Head of caudate nucleus (tissue), 42 donors: ENCODE measurements around the gene RNF115.
"Not testable (repeated sequence)": the region's sequence is repeated elsewhere in the genome, so short reads cannot be mapped to it uniquely, and the experiment has no call there.

Experiments
- DNase-seq, 42 donors: peaks; one replicate each; pipeline versions ENCODE4 v3.0.0 to v3.0.0-alpha.2; 2020 to 2021; ENCODE audit warnings: mixed read lengths in 7 of 42
- intact Hi-C: fragments of 100-400 bp; cut with DNase I; formaldehyde crosslinking; loops from one replicate; pipeline ENCODE4 v1.15.0; 2022

RNF115 gene

GRCh38 chr1:145830810-145831209, 6.9 kb upstream of the RNF115 start:
- DNase-seq, intact Hi-C loops: not testable (repeated sequence)

DNA sequence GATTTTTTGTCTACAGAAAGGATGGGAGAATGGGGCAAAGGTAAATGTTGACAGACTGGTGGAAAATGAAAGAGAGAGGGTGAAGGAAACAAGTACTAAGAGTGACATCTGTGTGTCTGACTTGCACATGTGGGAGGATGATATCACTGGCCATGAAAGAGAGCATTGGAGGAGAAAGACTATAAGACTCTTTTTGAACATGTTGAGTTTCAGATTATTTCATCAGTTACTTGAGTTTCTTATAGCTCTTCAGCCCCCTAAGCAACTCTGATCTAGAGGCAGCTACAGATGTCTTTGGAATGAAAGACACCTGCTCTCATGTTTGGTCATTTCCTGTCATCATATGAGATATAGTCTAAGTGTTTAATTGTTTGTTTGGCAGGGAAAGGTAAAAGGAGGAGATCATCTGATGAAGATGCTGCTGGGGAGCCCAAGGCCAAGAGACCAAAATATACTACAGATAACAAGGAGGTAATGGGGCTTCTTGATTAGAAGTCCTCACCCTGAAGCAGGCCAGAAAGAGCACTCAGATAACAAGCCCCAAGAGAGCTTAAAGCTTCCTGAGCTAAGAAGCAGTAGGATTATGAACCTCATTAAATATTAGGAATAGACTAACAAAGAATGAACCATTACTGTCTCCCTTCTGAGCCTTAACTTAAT, 4.6 kb upstream of the RNF115 start:
- DNase-seq, result no peak
- intact Hi-C loops, result no loop called here

DNA sequence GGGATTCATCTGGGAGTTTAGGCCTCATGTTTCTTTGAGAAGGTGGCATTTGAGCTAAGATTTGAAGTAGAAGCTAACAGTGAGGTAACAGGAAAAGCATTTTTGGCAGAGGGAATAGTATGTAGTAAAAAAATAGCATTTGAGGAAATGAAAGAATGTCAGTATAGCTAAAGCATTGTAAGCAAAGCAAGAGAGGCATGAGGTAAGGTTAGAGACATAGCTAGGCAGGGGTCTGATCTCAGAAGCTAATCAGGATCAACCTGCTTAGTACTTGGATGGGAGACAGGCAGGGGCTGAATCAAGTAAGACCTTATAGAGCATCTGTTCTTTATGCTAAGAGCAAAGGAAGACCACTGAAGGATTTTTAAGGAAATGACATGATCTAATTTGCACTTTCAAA, 4.1 kb upstream of the RNF115 start:
- no peak for DNase-seq
- intact Hi-C loops, result no loop called here

GRCh38 chr1:145826030-145826429, 2.1 kb upstream of the RNF115 start:
- DNase-seq, result no peak
- intact Hi-C loops, result no loop called here

GRCh38 chr1:145824499-145824842, 576 bp upstream of the RNF115 start:
- intact Hi-C loops, result no loop called here

DNA sequence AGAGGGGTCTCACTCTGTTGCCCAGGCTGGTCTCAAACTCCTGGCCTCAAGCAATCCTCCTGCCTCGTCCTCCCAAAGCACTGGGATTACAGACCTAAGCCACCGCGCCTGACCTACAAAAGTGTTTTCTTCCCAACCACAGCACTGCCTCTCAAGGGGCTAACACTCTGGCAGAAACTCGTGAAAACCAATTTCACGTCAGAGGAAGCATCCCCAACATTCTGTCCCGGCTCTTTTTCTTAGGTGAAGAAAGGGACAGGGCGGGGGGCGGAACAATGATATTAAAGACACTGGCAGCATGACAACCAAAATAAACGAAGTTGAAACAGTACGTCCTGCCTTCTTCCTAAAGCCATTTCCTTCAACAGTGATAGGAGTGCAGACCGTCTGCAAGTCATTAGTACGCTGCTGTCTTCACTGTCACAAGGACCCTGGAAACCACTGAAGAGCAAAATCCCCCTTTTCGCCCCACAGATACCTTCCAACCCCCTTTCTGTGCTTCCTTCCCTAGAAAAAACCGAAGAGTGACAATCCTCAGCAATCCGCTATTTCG, 1.0 kb downstream of the RNF115 start:
- DNase-seq, intact Hi-C loops: not testable (repeated sequence)

More at GRCh38 chr1:145824499-145824842, 576 bp upstream of the RNF115 start:
- no peak for DNase-seq

DNA sequence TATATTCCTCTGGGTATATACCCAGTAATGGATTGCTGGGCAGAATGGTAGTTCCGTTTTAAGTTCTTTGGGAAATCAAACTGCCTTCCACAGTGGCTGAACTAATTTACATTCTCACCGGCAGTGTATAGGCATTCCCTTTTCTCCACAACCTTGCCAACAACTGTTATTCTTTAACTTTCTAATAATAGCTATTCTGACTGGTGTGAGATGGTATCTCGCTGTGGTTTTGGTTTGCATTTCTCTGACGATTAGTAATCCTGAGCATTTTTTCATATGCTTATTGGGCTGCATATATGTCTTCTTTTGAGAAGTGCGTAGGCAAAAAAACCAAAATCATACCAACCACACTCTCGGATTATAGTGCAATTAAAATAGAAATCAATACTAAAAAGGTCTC, 5.8 kb downstream of the RNF115 start:
- intact Hi-C loops, DNase-seq: not testable (repeated sequence)

- DNase-seq, intact Hi-C loops: not testable (repeated sequence)
Measured at GRCh38 chr1:145812977-145813810, 10.7 kb downstream of the RNF115 start.

DNA sequence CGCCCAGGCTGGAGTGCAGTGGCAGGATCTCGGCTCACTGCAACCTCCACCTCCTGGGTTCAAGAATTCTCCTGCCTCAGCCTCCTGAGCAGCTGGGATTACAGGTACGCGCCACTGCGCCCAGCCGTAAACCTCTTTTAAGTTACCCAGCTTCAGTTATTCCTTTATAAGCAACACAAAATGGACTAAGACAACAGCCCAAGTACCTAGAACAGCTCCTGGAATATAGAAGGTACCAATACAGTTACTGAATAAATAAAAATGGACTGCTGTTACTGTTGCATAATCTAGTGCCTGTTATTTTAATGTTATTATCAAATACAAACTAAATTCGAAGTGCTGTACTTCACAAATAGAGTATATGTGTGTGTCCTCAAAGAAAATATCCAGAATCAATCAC, 17.1 kb downstream of the RNF115 start:
- DNase-seq, result no peak
- intact Hi-C loops, result no loop called here

GRCh38 chr1:145806408-145806807, 17.5 kb downstream of the RNF115 start:
- intact Hi-C loops, result no loop called here
- no peak for DNase-seq

DNA sequence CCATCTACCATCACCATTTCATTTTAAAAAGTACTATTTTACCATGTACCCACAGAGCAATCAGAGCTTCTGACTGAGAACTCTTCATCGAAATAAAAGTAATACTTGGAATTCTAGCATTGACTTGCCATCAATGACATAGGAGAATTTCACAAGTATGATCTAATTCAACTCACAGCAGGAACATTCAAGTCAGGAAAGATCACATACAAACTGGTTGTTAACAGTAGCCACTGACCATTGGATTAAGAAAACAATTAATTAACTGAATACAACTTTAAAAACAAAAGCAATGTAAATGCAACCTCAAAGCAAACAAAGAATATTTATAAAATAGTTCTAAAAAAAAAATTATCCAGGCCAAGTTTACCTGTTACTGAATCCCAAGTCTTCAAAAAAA, 18.8 kb downstream of the RNF115 start:
- intact Hi-C loops, result no loop called here
- DNase-seq, result no peak

- intact Hi-C loops, result no loop called here
- no peak for DNase-seq
Measured at GRCh38 chr1:145804235-145805045, 19.5 kb downstream of the RNF115 start.

DNA sequence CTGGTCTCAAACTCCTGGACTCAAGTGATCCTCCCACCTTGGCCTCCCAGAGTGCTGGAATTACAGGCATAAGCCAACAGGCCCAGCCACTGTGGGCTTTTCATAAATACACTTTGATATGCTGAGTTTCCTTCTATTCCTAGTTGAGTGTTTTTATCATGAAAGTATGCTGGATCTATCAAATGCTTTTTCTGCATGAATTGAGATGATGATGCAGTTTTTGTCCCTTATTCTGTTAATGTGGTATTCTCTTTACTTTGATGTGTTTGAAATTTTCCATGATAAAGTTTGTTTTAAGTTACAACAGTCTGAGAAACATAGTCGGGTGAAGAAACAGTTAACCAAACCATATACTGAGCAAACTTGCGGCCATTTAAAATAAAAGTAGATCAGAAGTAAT, 24.1 kb downstream of the RNF115 start:
- intact Hi-C loops, result no loop called here
- no peak for DNase-seq

DNA sequence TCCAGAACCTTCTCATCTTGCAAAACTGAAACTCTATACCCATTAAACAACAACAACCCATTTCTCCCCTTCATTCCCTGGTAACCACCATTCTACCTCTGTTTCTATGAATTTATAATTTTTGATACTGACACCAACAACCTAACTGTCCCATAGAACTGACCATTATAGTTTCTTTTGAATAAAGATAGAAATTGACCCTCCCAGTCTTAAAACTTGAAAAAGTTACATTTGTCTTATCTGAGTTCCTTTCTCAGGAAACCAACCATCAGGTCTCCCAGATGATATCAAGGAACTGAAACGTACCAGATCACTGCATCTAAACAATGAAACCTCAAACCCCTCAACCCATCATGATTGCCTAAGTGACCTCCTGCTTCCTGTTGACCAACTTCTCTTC, 27.1 kb downstream of the RNF115 start:
- DNase-seq, result no peak

GRCh38 chr1:145795257-145795881, 28.5 kb downstream of the RNF115 start:
- no peak for DNase-seq
- intact Hi-C loops, result no loop called here

More for the DNA sequence above, 27.1 kb downstream of the RNF115 start:
- intact Hi-C loops, result no loop called here

GRCh38 chr1:145792484-145792883, 31.4 kb downstream of the RNF115 start:
- intact Hi-C loops, result no loop called here
- DNase-seq, result no peak

- DNase-seq, intact Hi-C loops: not testable (repeated sequence)
Measured at GRCh38 chr1:145791860-145792259, 32.0 kb downstream of the RNF115 start.

- intact Hi-C loops, result no loop called here
- DNase-seq, result no peak
Measured at GRCh38 chr1:145788580-145788979, 35.3 kb downstream of the RNF115 start.

DNA sequence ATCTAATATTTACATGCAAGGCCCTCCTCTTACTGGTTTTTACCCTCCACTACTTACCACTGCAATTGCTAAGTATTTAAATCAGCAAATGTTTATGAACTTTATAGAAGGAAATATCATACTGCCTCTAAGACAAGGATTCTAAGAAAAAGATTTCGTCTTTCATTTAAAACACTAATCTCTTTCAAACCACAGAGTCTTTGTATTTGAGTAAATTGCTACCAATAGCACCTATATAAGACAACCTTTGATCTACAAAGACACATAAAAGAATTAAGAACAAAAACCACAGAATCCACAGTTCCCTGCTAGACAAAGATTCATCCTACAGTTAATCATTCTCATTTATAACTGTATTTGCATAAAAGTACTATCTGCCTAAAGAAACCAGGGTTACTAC, 37.6 kb downstream of the RNF115 start:
- intact Hi-C loops, result no loop called here
- DNase-seq, result no peak
